Right cardiac atrium (tissue), 5 donors: Measurements from ENCODE around the gene MFSD11. TPM values are rescaled to one million over a fixed set of nuclear protein-coding genes. Genes with fewer than 3 reads are reported as not detected.
"Not testable (repeated sequence)": the region's sequence is repeated elsewhere in the genome, so short reads cannot be mapped to it uniquely, and the experiment has no call there.

Experiments
- ATAC-seq, 2 donors: fragments of 200-7000 bp; cut with Tn5 transposase; one replicate each; pipeline versions ENCODE4 v1.8.0 to v1.9.1; 2020; ENCODE audit warnings: moderate library complexity in 2 of 2, mild to moderate bottlenecking in 1 of 2
- DNase-seq, 3 donors: peaks; one replicate each; pipeline ENCODE4 v3.0.0-alpha.2; 2020
- H3K27ac ChIP-seq: one replicate; pipeline ENCODE4 v1.5.1; 2013; ENCODE audit warnings: mild to moderate bottlenecking, low read length, control low read depth, moderate library complexity
- H3K27me3 ChIP-seq: one replicate; pipeline ENCODE4 v1.6.1; 2013; ENCODE audit not compliant: control insufficient read depth, insufficient read depth
- H3K4me1 ChIP-seq: one replicate; pipeline ENCODE4 v1.6.1; 2013; ENCODE audit warnings: low read length; ENCODE audit not compliant: control insufficient read depth, insufficient read depth
- H3K4me3 ChIP-seq: one replicate; pipeline ENCODE4 v1.5.1; 2013; ENCODE audit warnings: low read length, control low read depth
- H3K9me3 ChIP-seq: one replicate; pipeline ENCODE4 v1.6.1; 2013; ENCODE audit warnings: low read length; ENCODE audit not compliant: control insufficient read depth
- WGBS: extraction: QIAGEN DNeasy Blood & Tissue Kit; methylation state at CpG from one replicate; pipeline ENCODE4 v1.1.7; 2013; 5-methylcytosine and 5-hydroxymethylcytosine counted together
- intact Hi-C, 4 donors: fragments of 100-400 bp; cut with DNase I; formaldehyde crosslinking; loops; one replicate each; pipeline versions ENCODE4 v1.11.0 to v1.14.0; 2022 to 2023
- polyA plus RNA-seq: library from polyadenylated mRNA; stranded (reverse); fragments of 200-250 nt; gene quantifications from one replicate; pipeline ENCODE4 v1.2.3, GENCODE V29; 2013
- total RNA-seq, 4 donors: library from RNA; stranded (reverse); fragmentation: NEBNext Ultra II Directional; extraction: Animal tissue kit (Norgen Biotek cat#: 25700); gene quantifications; one replicate each; pipeline ENCODE4 v1.2.1, GENCODE V29; 2021
- donor health status: healthy with polysubstance abuse.
- donor health status: DM: no; HTN: yes; CAD: no.
- donor health status: DM: no; HTN: no; CAD: no.
- donor health status: DM: no; HTN: yes; CAD: no; lungs with severe emphysema.
- donor health status: DM: yes; HTN: yes; CAD: no.

The MFSD11 gene
- total and polyA plus RNA-seq, 5 donors, result 16.2 to 40.2 (median 31.2) TPM

GRCh38 chr17:76811834-76812233 is 73.9 kb downstream of the MFSD11 start:
- no peak for ATAC-seq
- Histone ChIP-seq H3K27me3 (no peaks in the 10 kb centered on the region), H3K27ac (no peak overlapping the region), H3K4me1 (no peaks in the 10 kb centered on the region), H3K9me3 (no peaks in the 10 kb centered on the region), H3K4me3 (no peak overlapping the region)
- DNase-seq, result no peak
- intact Hi-C loops, result no loop called here
- WGBS, result 88% methylated on average over 5 of the region's 5 CpGs

- Histone ChIP-seq H3K27ac (no peak overlapping the region), H3K9me3 (no peaks in the 10 kb centered on the region), H3K4me1 (no peaks in the 10 kb centered on the region), H3K4me3 (no peak overlapping the region), H3K27me3 (no peaks in the 10 kb centered on the region)
- no peak for DNase-seq
- intact Hi-C loops, result no loop called here
- no peak for ATAC-seq
- WGBS, result 66% methylated on average over 4 of the region's 4 CpGs
These were observed 74.3 kb downstream of the MFSD11 start for GRCh38 chr17:76812263-76812662.

DNA sequence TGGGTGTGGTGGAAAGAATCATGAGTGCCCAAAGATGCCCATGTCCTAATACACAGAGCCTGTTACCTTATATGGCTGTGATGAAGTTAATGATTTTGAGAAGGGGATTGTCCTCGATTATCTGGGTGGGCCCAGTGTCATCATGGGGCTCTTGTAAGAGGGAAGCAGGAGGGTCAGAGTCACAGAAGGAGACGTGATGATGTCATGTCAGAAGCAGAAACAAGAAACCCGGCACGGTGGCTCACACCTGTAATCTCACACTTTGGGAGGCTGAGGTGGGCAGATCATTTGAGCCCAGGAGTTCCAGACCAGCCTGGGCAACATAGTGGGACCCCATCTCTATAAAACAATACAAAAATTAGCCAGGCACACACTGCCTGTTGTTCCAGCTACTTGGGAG is 75.0 kb downstream of the MFSD11 start:
- Histone ChIP-seq H3K4me1 (no peaks in the 10 kb centered on the region), H3K27ac (no peak overlapping the region), H3K9me3 (no peaks in the 10 kb centered on the region), H3K27me3 (no peaks in the 10 kb centered on the region), H3K4me3 (no peak overlapping the region)
- intact Hi-C loops, result no loop called here
- DNase-seq, result no peak
- WGBS, result 73% methylated on average over 4 of the region's 4 CpGs
- ATAC-seq, result no peak

- H3K27me3 ChIP-seq, H3K27ac ChIP-seq, DNase-seq, H3K9me3 ChIP-seq, H3K4me3 ChIP-seq, intact Hi-C loops, ATAC-seq, H3K4me1 ChIP-seq: not testable (repeated sequence)
- 65% methylated on average over 9 of the region's 9 CpGs for WGBS
These were observed 78.1 kb downstream of the MFSD11 start for GRCh38 chr17:76815907-76816589.

DNA sequence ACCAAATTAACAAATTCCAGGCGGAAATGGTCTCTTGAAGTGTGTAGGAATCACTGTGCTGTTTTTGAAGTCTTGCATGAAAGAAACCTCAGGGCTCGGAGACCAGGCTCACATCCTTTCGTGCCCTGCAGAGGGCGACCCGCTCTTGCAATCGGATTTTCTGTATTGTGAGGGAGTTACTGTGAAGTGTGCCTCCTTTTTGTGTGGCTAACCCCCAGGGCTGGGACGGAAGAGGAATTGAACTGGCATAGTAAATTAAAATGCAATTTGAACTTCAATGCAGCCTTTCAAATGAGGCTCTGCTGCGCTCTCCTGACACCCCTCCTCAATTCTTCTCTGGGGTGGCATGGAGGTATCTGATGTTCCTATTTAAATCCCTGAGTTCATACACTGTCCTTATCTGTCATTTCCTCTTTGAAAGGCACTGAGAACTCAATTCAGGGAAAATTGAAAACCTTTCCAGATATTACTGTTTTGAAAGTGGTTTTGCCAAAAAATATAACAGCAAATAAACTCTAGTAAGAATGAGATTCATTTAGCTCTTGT is 78.7 kb downstream of the MFSD11 start:
- WGBS, result 7% methylated on average over 8 of the region's 8 CpGs
- Histone ChIP-seq H3K27me3 (no peaks in the 10 kb centered on the region), H3K4me1 (no peaks in the 10 kb centered on the region), H3K27ac (no peak overlapping the region), H3K4me3 (no peak overlapping the region), H3K9me3 (no peaks in the 10 kb centered on the region)
- intact Hi-C loops, result no loop called here
- DNase-seq, result peak in 1 of 3 donors; percentile 56
- ATAC-seq, result peak in 1 of 2 donors; percentile 34

- intact Hi-C loops, result no loop called here
- Histone ChIP-seq H3K27ac (no peak overlapping the region), H3K27me3 (no peaks in the 10 kb centered on the region), H3K9me3 (no peaks in the 10 kb centered on the region), H3K4me1 (no peaks in the 10 kb centered on the region), H3K4me3 (no peak overlapping the region)
- WGBS, result 33% methylated on average over 1 of the region's 1 CpG
- DNase-seq (no peak), ATAC-seq (no peak)
These were observed 82.1 kb downstream of the MFSD11 start for GRCh38 chr17:76820039-76820438.

DNA sequence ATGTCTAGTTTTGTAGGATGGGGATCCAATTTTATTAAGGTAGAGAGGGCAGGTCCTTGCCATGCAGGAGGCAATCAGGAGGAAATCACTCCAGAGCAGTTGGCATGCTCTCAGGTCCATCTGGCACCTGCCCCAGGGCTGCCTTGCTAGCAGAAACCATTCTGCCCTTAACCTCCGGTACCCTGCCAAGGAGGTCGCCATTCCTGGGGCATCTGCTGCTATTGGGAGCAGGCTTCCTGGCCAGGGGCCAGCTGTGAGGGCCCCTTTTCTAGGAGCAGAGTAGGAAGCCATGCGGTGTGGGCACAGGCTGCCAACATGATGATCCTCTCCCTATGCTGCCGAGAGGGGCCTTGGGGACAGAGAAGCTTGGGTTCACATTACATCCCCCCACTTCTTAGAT is 82.6 kb downstream of the MFSD11 start:
- no peak overlapping the region for H3K4me3 ChIP-seq
- no peak overlapping the region for H3K27ac ChIP-seq
- H3K4me1 ChIP-seq, result no peaks in the 10 kb centered on the region
- intact Hi-C loops, result no loop called here
- no peaks in the 10 kb centered on the region for H3K27me3 ChIP-seq
- ATAC-seq (no peak), DNase-seq (no peak)
- 71% methylated on average over 4 of the region's 4 CpGs for WGBS
- no peaks in the 10 kb centered on the region for H3K9me3 ChIP-seq

DNA sequence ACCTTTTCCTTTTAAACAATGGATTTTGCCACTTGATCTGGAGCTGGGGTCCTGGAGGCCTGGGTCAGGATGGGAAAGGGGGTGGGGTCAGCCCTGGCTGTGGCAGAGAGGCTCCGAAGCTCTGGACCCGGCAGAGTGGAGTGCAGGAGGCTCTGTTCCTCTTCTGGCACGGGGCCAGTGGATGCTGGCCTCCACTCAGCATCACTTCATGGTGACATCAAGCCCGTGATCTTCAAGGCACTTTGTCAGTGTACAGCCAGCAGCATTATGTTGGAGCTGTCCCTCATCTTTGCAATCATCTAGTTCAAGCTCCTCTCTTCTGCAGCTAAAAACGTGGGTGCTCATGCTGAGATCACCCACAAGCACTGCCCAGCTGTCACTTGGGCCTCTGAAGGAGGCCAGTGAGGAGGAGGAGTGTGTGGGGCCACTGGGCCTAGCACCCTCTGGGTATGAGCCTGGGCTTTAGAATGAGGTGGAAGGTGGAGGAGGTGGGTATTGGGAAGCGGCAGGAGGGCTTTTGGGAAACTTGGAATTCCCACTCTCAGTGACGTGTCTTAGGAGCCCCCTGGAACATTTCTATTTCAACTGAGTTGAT is 84.4 kb downstream of the MFSD11 start:
- Histone ChIP-seq H3K9me3 (no peaks in the 10 kb centered on the region), H3K4me3 (no peak overlapping the region), H3K27ac (no peak overlapping the region), H3K4me1 (no peaks in the 10 kb centered on the region), H3K27me3 (no peaks in the 10 kb centered on the region)
- no peak for DNase-seq
- WGBS, result 60% methylated on average over 7 of the region's 7 CpGs
- ATAC-seq, result no peak
- intact Hi-C loops, result no loop called here

DNA sequence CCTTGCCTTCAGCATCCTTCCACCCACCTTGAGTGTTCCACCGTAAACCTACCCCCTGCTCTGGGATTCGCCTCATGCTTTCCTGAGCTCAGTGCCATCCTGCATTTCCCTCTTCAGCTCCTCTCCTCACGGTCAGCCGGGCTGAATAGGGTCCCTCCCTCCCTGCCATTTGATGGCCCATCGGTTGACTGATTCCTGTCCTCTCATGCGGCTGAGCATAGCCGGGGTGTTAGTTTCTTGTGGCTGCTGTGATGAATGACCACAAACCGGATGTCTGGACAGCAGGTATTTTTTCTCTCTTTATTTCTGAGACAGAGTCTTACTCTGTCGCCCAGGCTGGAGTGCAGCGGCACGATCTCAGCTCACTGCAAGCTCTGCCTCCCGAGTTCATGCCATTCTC is 86.2 kb downstream of the MFSD11 start:
- no peak for ATAC-seq
- intact Hi-C loops, result no loop called here

DNA sequence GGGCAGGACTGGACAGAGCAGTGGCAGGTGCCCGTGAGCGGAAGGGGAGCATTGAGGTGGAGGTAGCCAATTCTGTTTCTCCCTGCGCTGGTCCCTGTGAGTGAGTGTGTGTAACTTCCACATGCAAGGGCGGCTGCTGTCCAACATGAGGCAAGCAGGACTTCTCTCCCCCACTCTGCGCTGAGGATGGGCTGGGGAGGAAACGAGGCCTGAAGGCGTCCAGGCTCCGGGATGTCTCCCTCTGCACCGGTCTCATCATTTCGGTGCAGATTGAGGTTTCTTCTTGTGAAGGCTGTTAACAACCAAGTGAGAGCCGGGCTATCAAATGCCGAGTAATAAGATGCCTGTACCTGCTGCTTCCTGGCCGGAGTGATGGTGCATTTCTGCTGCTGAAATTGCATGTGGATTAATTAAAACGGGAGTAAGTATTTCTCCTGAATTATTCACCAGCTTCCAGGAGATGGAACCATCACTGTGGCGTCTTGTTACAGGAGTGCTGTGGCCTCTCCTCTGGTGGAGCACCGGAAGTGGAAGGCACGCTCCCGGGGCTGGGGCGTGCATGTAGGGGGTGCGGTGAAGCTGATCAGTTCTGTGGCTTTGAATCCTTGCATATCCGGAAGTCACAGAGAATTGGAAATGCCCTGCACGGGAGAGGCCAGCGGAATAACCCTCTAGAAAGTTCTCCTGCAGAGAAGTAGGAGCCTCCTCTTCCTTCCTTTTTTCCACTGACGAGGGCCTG is 88.6 kb downstream of the MFSD11 start:
- ATAC-seq (no peak), DNase-seq (no peak)
- Histone ChIP-seq H3K27me3 (no peaks in the 10 kb centered on the region), H3K27ac (no peak overlapping the region), H3K4me3 (no peak overlapping the region), H3K9me3 (no peaks in the 10 kb centered on the region), H3K4me1 (no peaks in the 10 kb centered on the region)
- WGBS, result 54% methylated on average over 24 of the region's 24 CpGs
- intact Hi-C loops, result no loop called here

More for the DNA sequence above, 86.2 kb downstream of the MFSD11 start:
- Histone ChIP-seq H3K4me3 (no peak overlapping the region), H3K27ac (no peak overlapping the region), H3K27me3 (no peaks in the 10 kb centered on the region), H3K4me1 (no peaks in the 10 kb centered on the region), H3K9me3 (no peaks in the 10 kb centered on the region)
- no peak for DNase-seq
- 84% methylated on average over 12 of the region's 12 CpGs for WGBS

DNA sequence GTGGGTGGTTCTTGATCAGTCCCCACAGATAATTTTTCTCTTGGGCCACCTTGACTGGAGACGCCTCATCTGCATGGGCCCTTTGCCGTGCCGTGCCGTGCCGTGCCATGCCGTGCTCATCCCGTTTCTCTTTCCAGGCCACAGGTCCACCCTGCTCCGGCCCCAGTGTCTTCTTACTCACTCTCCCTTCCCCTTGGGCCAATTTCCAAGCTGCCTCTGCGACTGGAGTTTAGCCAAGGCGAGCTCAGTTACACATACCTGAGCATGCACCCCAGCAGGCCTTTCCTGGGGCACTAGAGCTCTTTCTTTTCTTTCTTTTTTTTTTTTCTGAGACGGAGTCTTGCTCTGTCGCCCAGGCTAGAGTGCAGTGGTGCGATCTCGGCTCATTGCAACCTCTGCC is 89.8 kb downstream of the MFSD11 start:
- intact Hi-C loops, result no loop called here
- H3K27ac ChIP-seq, result no peak overlapping the region
- DNase-seq (no peak), ATAC-seq (no peak)
- no peaks in the 10 kb centered on the region for H3K9me3 ChIP-seq
- WGBS, result 85% methylated on average over 14 of the region's 14 CpGs
- no peaks in the 10 kb centered on the region for H3K4me1 ChIP-seq
- no peak overlapping the region for H3K4me3 ChIP-seq
- no peaks in the 10 kb centered on the region for H3K27me3 ChIP-seq
